K562 (cell line): Measurements from ENCODE around the gene HDAC10. TPM values are rescaled to one million over a fixed set of nuclear protein-coding genes. Genes with fewer than 3 reads are reported as not detected.

Source experiments
- ATF1 ChIP-seq, 2 experiments: fragments of 450-650 bp in 1 of 2; IDR thresholded peaks; 2 replicates each; pipeline ENCODE4 v1.6.1; 2016; ENCODE audit warnings: missing compliant biosample characterization in 1 of 2, missing genetic modification characterization in 1 of 2
- ATF2 ChIP-seq: sonication (generic); formaldehyde crosslinking; IDR thresholded peaks from 2 replicates; pipeline ENCODE4 v1.8.1; 2022; ENCODE audit warnings: missing genetic modification reagents
- CHD7 ChIP-seq: fragments of 200-600 bp; sonication (generic); IDR thresholded peaks from one replicate; pipeline ENCODE4 v1.6.1; 2012; ENCODE audit warnings: mild to moderate bottlenecking, low read depth, low read length, inconsistent platforms
- GTF2E2 ChIP-seq: fragments of 200-800 bp; sonication (Bioruptor generic); IDR thresholded peaks from 2 replicates; pipeline ENCODE4 v1.6.1; 2016; ENCODE audit warnings: missing genetic modification characterization, missing compliant biosample characterization
- HDAC8 ChIP-seq: fragments of 450-650 bp; IDR thresholded peaks from 2 replicates; pipeline ENCODE4 v1.6.1; 2016; ENCODE audit warnings: mild to moderate bottlenecking, missing genetic modification characterization, moderate library complexity, missing compliant biosample characterization
- HOMEZ ChIP-seq: fragments of 250-450 bp; sonication (Bioruptor Pico); IDR thresholded peaks from 2 replicates; pipeline ENCODE4 v1.4.0; 2020; ENCODE audit warnings: mild to moderate bottlenecking, moderate library complexity
- LARP7 ChIP-seq: fragments of 450-650 bp; IDR thresholded peaks from 2 replicates; pipeline ENCODE4 v1.6.1; 2016
- NR2F6 ChIP-seq: fragments of 450-650 bp; formaldehyde crosslinking; IDR thresholded peaks from 2 replicates; pipeline ENCODE4 v1.4.0; 2020; ENCODE audit warnings: mild to moderate bottlenecking
- PHB2 ChIP-seq: fragments of 450-650 bp; IDR thresholded peaks from 2 replicates; pipeline ENCODE4 v1.6.1; 2017; ENCODE audit warnings: low read depth
- ZFP36 ChIP-seq: fragments of 150-350 bp; IDR thresholded peaks from 2 replicates; pipeline ENCODE4 v1.6.1; 2018; ENCODE audit warnings: low read length, low read depth; ENCODE audit not compliant: partially characterized antibody
- ZNF140 ChIP-seq: fragments of 250-450 bp; sonication (Bioruptor Pico); IDR thresholded peaks from 2 replicates; pipeline ENCODE4 v1.8.0; 2021; ENCODE audit warnings: moderate library complexity, mild to moderate bottlenecking, inconsistent platforms
- ZNF436 ChIP-seq: fragments of 250-450, 450-650 bp; sonication (Bioruptor Pico); formaldehyde crosslinking; IDR thresholded peaks from 2 replicates; pipeline ENCODE4 v1.7.0; 2020; ENCODE audit warnings: mild to moderate bottlenecking
- polyA plus RNA-seq, 8 experiments: library from polyadenylated mRNA; depleted of rRNA in 4 of 8; stranded (reverse) in 5 of 8; unstranded in 3 of 8; fragments of >200 nt; fragmentation: Nextera tagmentation in 2 of 8; fragmentation: Illumina TruSeq in 1 of 8; extraction: Ambion mirVana in 2 of 8; extraction: Trizol in 1 of 8; gene quantifications; 2 replicates each; pipeline versions ENCODE4 v1.2.1 to v1.2.3, GENCODE V29; 2011 to 2014; ENCODE audit warnings: inconsistent platforms in 1 of 8, missing spikeins in 1 of 8
- total RNA-seq, 7 experiments: library from RNA; depleted of rRNA in 6 of 7; stranded (reverse); fragments of >200 nt in 6 of 7; fragmentation: Illumina TruSeq in 2 of 7; extraction: Trizol in 2 of 7; gene quantifications; 2 replicates each; pipeline versions ENCODE4 v1.2.1 to v1.2.3, GENCODE V29; 2011 to 2021; ENCODE audit warnings: low replicate concordance in 1 of 7

Gene HDAC10
- total and polyA plus RNA-seq, 9 of the 15 experiments (the other 6 are each of a cell fraction or from before 2014, with no cell fraction given): 0.10 to 44.2 (median 6.5) TPM

- TF ChIP-seq ZFP36 (no peak), HDAC8 (tag) (no peak), HOMEZ (CRISPR knock-in tag) (no peak), ZNF436 (CRISPR knock-in tag) (no peak), CHD7 (no peak), GTF2E2 (tag) (no peak), ATF1 (CRISPR knock-in tag; IDR thresholded peaks at IDR 0.05) (no peak), ATF1 (tag; IDR thresholded peaks at IDR 0.05) (no peak), NR2F6 (CRISPR knock-in tag) (no peak), ZNF140 (no peak), PHB2 (no peak), LARP7 (no peak), ATF2 (CRISPR knock-in tag) (no peak)
Observed at GRCh38 chr22:50232481-50233151, 18.4 kb downstream of the HDAC10 start (continued).
